IMR-90 (cell line): ENCODE measurements around the gene VSIG10L. TPM values are rescaled to one million over a fixed set of nuclear protein-coding genes. Genes with fewer than 3 reads are reported as not detected.

Experiments
- ATAC-seq: fragments of 200-7000 bp; cut with Tn5 transposase; 2 replicates; pipeline ENCODE4 v1.9.1; 2020; ENCODE audit warnings: low read depth, mild to moderate bottlenecking, moderate library complexity
- BruUV-seq: library from RNA; stranded (reverse); fragments of 400-500 nt; replicated peaks from 2 replicates; lab custom pipeline; 2021; lab: Mats Ljungman, UMichigan
- CTCF ChIA-PET: fragments of 300-600 bp; formaldehyde crosslinking; extraction: SDS; loops from one replicate; lab custom pipeline; 2021; ENCODE audit warnings: antibody characterized with exemption; lab: Yijun Ruan, JAX
- POLR2A ChIA-PET: fragments of 300-600 bp; sonication (Branson Sonifier 250); formaldehyde crosslinking; loops from one replicate; lab custom pipeline; 2022; ENCODE audit warnings: antibody characterized with exemption; ENCODE audit not compliant: unreplicated experiment; lab: Charles Lee
- DNase-seq: peaks from one replicate; pipeline ENCODE4 v3.0.0; 2013
- H2AFZ ChIP-seq: replicated peaks from 2 replicates; pipeline ENCODE3; 2013; ENCODE audit warnings: low read length, mild to moderate bottlenecking; ENCODE audit not compliant: poor library complexity
- H2AK5ac ChIP-seq: 2 replicates; pipeline ENCODE4 v1.6.1; 2013; ENCODE audit warnings: low read depth, low read length, inconsistent platforms
- H2AK9ac ChIP-seq: replicated peaks from 2 replicates; pipeline ENCODE3; 2013; ENCODE audit warnings: mild to moderate bottlenecking, low read depth, low read length, moderate library complexity; ENCODE audit not compliant: poor library complexity
- H2BK120ac ChIP-seq: 2 replicates; pipeline ENCODE4 v1.6.1; 2013; ENCODE audit warnings: low read depth, low read length, inconsistent platforms
- H2BK15ac ChIP-seq: 3 replicates; pipeline ENCODE4 v1.6.1; 2013; ENCODE audit warnings: low read depth, low read length, inconsistent platforms
- H2BK20ac ChIP-seq: 2 replicates; pipeline ENCODE4 v1.6.1; 2013; ENCODE audit warnings: low read depth, mild to moderate bottlenecking, inconsistent platforms, low read length, moderate library complexity
- H2BK5ac ChIP-seq: 2 replicates; pipeline ENCODE4 v1.6.1; 2013; ENCODE audit warnings: mild to moderate bottlenecking, low read depth, low read length, inconsistent platforms; ENCODE audit not compliant: poor library complexity, severe bottlenecking
- H3K14ac ChIP-seq: replicated peaks from 2 replicates; pipeline ENCODE4 v1.6.1; 2013; ENCODE audit warnings: low read depth, low read length, inconsistent platforms
- H3K18ac ChIP-seq: 2 replicates; pipeline ENCODE4 v1.6.1; 2013; ENCODE audit warnings: low read depth, low read length, control low read depth
- H3K23ac ChIP-seq: 2 replicates; pipeline ENCODE4 v1.6.1; 2013; ENCODE audit warnings: low read depth, low read length, inconsistent platforms
- H3K27ac ChIP-seq: 2 replicates; pipeline ENCODE4 v1.5.1; 2013; ENCODE audit warnings: mild to moderate bottlenecking, control low read depth, low read length; ENCODE audit not compliant: insufficient read depth
- H3K27me3 ChIP-seq: 2 replicates; pipeline ENCODE4 v1.6.1; 2013; ENCODE audit warnings: low read length; ENCODE audit not compliant: control insufficient read depth, insufficient read depth
- H3K36me3 ChIP-seq: 2 replicates; pipeline ENCODE4 v1.6.1; 2013; ENCODE audit warnings: low read length, mixed read lengths; ENCODE audit not compliant: control insufficient read depth, insufficient read depth
- H3K4ac ChIP-seq: 2 replicates; pipeline ENCODE4 v1.6.1; 2013; ENCODE audit warnings: low read depth, low read length, inconsistent platforms
- H3K4me1 ChIP-seq: 2 replicates; pipeline ENCODE4 v1.6.1; 2013; ENCODE audit warnings: low read length, mixed read lengths; ENCODE audit not compliant: control insufficient read depth, insufficient read depth
- H3K4me2 ChIP-seq: 2 replicates; pipeline ENCODE4 v1.6.1; 2013; ENCODE audit warnings: low read depth, mild to moderate bottlenecking, control low read depth, low read length, moderate library complexity
- H3K4me3 ChIP-seq: 2 replicates; pipeline ENCODE4 v1.5.1; 2013; ENCODE audit warnings: low read depth, mild to moderate bottlenecking, control low read depth, low read length, moderate library complexity; ENCODE audit not compliant: insufficient read depth
- H3K56ac ChIP-seq: 2 replicates; pipeline ENCODE4 v1.6.1; 2013; ENCODE audit warnings: low read length, inconsistent platforms; ENCODE audit not compliant: insufficient read depth; ENCODE audit errors: extremely low read depth
- H3K79me1 ChIP-seq, 2 experiments: 2 replicates each; pipeline ENCODE4 v1.6.1; 2013; ENCODE audit warnings: low read length in 2 of 2, inconsistent platforms in 1 of 2, low read depth in 1 of 2
- H3K9ac ChIP-seq: 2 replicates; pipeline ENCODE4 v1.6.1; 2013; ENCODE audit warnings: low read depth, low read length, control low read depth
- H3K9me1 ChIP-seq: 2 replicates; pipeline ENCODE4 v1.6.1; 2013; ENCODE audit warnings: low read length, inconsistent platforms; ENCODE audit not compliant: insufficient read depth
- H3K9me3 ChIP-seq: 2 replicates; pipeline ENCODE4 v1.6.1; 2013; ENCODE audit warnings: low read length; ENCODE audit not compliant: control insufficient read depth, insufficient read depth
- H4K20me1 ChIP-seq: 2 replicates; pipeline ENCODE4 v1.6.1; 2013; ENCODE audit warnings: low read length, inconsistent platforms; ENCODE audit not compliant: insufficient read depth
- H4K5ac ChIP-seq: 2 replicates; pipeline ENCODE4 v1.6.1; 2013; ENCODE audit warnings: mild to moderate bottlenecking, low read depth, low read length, control low read depth
- H4K8ac ChIP-seq, 2 experiments: 2 replicates each; pipeline ENCODE4 v1.6.1; 2013; ENCODE audit warnings: low read depth in 2 of 2, low read length in 2 of 2, control low read depth in 1 of 2, inconsistent platforms in 1 of 2
- H4K91ac ChIP-seq: 2 replicates; pipeline ENCODE4 v1.6.1; 2013; ENCODE audit warnings: low read depth, low read length, inconsistent platforms; ENCODE audit not compliant: insufficient read depth
- BHLHE40 ChIP-seq: fragments of 150-350 bp; IDR thresholded peaks from 2 replicates; pipeline ENCODE4 v1.6.1; 2016; ENCODE audit warnings: mild to moderate bottlenecking, low read depth, low read length
- CEBPB ChIP-seq: IDR thresholded peaks from 2 replicates; pipeline ENCODE4 v1.6.1; 2012; ENCODE audit warnings: low read depth, low read length, improper control_type of control experiment
- MAFK ChIP-seq: IDR thresholded peaks from 2 replicates; pipeline ENCODE4 v1.6.1; 2012; ENCODE audit warnings: low read depth, low read length, improper control_type of control experiment
- MAZ ChIP-seq: IDR thresholded peaks from 2 replicates; pipeline ENCODE4 v1.6.1; 2012; ENCODE audit warnings: low read depth, mild to moderate bottlenecking, low read length, improper control_type of control experiment, moderate library complexity, borderline replicate concordance
- NFE2L2 ChIP-seq: fragments of 150-350 bp; IDR thresholded peaks from 2 replicates; pipeline ENCODE4 v1.6.1; 2016; ENCODE audit warnings: low read depth, mild to moderate bottlenecking, low read length
- POLR2A ChIP-seq: IDR thresholded peaks from 2 replicates; pipeline ENCODE4 v1.6.1; 2012; ENCODE audit warnings: mild to moderate bottlenecking, low read depth, low read length
- RAD21 ChIP-seq: IDR thresholded peaks from 2 replicates; pipeline ENCODE4 v1.6.1; 2012; ENCODE audit warnings: low read length, improper control_type of control experiment
- RCOR1 ChIP-seq: IDR thresholded peaks from 2 replicates; pipeline ENCODE4 v1.6.1; 2012; ENCODE audit warnings: mild to moderate bottlenecking, low read length, improper control_type of control experiment; ENCODE audit not compliant: insufficient replicate concordance
- RFX5 ChIP-seq: IDR thresholded peaks from 2 replicates; pipeline ENCODE4 v1.8.0; 2012; ENCODE audit warnings: low read depth, mild to moderate bottlenecking, low read length, moderate library complexity
- SMC3 ChIP-seq: fragments of 150-350 bp; IDR thresholded peaks from 2 replicates; pipeline ENCODE4 v1.6.1; 2016; ENCODE audit warnings: low read depth, mild to moderate bottlenecking, antibody characterized with exemption, low read length, moderate library complexity
- WGBS, 2 experiments: methylation state at CpG; one replicate each; pipeline versions ENCODE4 v1.1.5 to v1.1.7; 2013; ENCODE audit warnings: missing lambda C conversion rate in 2 of 2; ENCODE audit not compliant: insufficient read length in 1 of 2; ENCODE audit errors: extremely low coverage in 2 of 2; 5-methylcytosine and 5-hydroxymethylcytosine counted together
- dilution Hi-C: fragments of 300-500 bp; cut with HindIII; formaldehyde crosslinking; loops from one replicate; pipeline ENCODE4 v1.14.3; 2018; ENCODE audit warnings: low sequenced_read_pairs; ENCODE audit not compliant: unreplicated experiment
- in situ Hi-C: fragments of 300-500 bp; cut with MboI; formaldehyde crosslinking; loops from 3 replicates; pipeline ENCODE4 v1.14.3; 2019; ENCODE audit warnings: low sequenced_read_pairs, inconsistent platforms, mixed read lengths
- intact Hi-C: fragments of 100-400 bp; cut with micrococcal nuclease; formaldehyde crosslinking; loops from 2 replicates; pipeline ENCODE4 v1.10.0; 2022
- polyA plus RNA-seq, 3 experiments: library from polyadenylated mRNA; depleted of rRNA; stranded (reverse); fragments of >200 nt; gene quantifications; 2 replicates each; pipeline ENCODE4 v1.2.3, GENCODE V29; 2012; ENCODE audit warnings: low replicate concordance in 1 of 3
- total RNA-seq: library from RNA; depleted of rRNA; stranded (reverse); fragments of >200 nt; gene quantifications from 2 replicates; pipeline ENCODE4 v1.2.3, GENCODE V29; 2012
- TF ChIP-seq, protein P1 (sequence below): conservative IDR thresholded peaks from 2 replicates; pipeline ENCODE4 v1.5.1; 2012; ENCODE audit warnings: mild to moderate bottlenecking, low read depth, low read length, improper control_type of control experiment
- TF ChIP-seq, protein P2 (sequence below): fragments of 150-350 bp; IDR thresholded peaks from 2 replicates; pipeline ENCODE4 v1.6.1; 2017; ENCODE audit warnings: mild to moderate bottlenecking, antibody characterized with exemption, low read length, low read depth

VSIG10L gene
- total and polyA plus RNA-seq, 2 of the 4 experiments (the other 2 are of a cell fraction) = 0.18 to 1.2 TPM

DNA sequence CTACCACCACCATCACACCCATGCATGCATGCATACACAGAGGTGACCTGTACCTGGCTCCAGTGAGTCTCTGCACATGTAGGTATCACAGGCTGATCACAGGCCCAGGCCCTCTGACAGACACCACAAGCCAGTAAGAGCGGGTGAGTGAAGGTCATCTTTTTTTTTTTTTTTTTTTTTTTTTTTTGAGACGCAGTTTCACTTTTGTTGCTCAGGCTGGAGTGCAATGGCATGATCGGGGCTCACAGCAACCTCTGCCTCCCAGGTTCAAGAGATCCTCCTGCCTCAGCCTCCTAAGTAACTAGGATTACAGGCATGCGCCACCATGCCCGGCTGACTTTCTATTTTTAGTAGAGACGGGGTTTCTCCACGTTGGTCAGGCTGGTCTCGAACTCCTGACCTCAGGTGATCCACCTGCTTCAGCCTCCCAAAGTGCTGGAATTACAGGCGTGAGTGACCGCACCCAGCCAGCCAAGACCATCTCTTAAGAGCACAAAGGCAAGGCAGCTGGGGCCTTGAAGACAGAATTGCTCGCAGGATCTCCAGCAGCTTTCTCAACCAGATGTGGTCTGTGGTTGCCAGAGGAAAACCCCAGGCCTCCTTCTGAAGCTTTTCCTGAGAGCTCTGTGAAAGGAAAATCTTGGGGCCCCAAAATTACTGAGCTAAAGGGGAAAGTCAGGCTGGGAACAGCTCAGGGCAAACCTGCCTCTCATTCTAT is 33.7 kb upstream of the VSIG10L start:
- BruUV-seq = no TSS peak
- ChIA-PET CTCF (no interaction called here), POLR2A (no interaction called here)
- H4K5ac ChIP-seq = no peak overlapping the region
- no peaks in the 10 kb centered on the region for H3K36me3 ChIP-seq
- H3K27ac ChIP-seq = no peak overlapping the region
- H3K4me3 ChIP-seq = no peak overlapping the region
- WGBS, 2 experiments = 90% methylated on average over 7 of the region's 11 CpGs; no CpG with 5 or more reads in 1 of the 2 experiments
- H3K27me3 ChIP-seq = peaks cover 2% of the 10 kb centered on the region; the same call in 1 of the 2 replicates
- no peak overlapping the region for H3K23ac ChIP-seq
- H3K14ac ChIP-seq = no peak overlapping the region
- intact Hi-C loops (no loop called here), in situ Hi-C loops (no loop called here), dilution Hi-C loops (no loop called here)
- no peak overlapping the region for H3K9ac ChIP-seq
- no peaks in the 10 kb centered on the region for H3K4me1 ChIP-seq
- no peak overlapping the region for H3K18ac ChIP-seq
- TF ChIP-seq, protein P1, sequence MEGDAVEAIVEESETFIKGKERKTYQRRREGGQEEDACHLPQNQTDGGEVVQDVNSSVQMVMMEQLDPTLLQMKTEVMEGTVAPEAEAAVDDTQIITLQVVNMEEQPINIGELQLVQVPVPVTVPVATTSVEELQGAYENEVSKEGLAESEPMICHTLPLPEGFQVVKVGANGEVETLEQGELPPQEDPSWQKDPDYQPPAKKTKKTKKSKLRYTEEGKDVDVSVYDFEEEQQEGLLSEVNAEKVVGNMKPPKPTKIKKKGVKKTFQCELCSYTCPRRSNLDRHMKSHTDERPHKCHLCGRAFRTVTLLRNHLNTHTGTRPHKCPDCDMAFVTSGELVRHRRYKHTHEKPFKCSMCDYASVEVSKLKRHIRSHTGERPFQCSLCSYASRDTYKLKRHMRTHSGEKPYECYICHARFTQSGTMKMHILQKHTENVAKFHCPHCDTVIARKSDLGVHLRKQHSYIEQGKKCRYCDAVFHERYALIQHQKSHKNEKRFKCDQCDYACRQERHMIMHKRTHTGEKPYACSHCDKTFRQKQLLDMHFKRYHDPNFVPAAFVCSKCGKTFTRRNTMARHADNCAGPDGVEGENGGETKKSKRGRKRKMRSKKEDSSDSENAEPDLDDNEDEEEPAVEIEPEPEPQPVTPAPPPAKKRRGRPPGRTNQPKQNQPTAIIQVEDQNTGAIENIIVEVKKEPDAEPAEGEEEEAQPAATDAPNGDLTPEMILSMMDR = no peak
- TF ChIP-seq CEBPB (no peak), RAD21 (no peak), MAZ (no peak), POLR2A (no peak), SMC3 (no peak), NFE2L2 (no peak), MAFK (no peak), BHLHE40 (no peak), RFX5 (no peak), RCOR1 (no peak)
- TF ChIP-seq, protein P2, sequence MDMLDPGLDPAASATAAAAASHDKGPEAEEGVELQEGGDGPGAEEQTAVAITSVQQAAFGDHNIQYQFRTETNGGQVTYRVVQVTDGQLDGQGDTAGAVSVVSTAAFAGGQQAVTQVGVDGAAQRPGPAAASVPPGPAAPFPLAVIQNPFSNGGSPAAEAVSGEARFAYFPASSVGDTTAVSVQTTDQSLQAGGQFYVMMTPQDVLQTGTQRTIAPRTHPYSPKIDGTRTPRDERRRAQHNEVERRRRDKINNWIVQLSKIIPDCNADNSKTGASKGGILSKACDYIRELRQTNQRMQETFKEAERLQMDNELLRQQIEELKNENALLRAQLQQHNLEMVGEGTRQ = no peak
- H2AK9ac ChIP-seq = no peak overlapping the region
- H2AFZ ChIP-seq = no peak overlapping the region
- H2AK5ac ChIP-seq = no peak overlapping the region
- no peak overlapping the region for H2BK120ac ChIP-seq
- H4K91ac ChIP-seq = no peak overlapping the region
- no peak overlapping the region for H3K56ac ChIP-seq
- H4K8ac ChIP-seq = no peak overlapping the region
- H3K4ac ChIP-seq = no peak overlapping the region
- ATAC-seq (no peak), DNase-seq (no peak)
- no peaks in the 10 kb centered on the region for H3K79me1 ChIP-seq
- no peak overlapping the region for H3K4me2 ChIP-seq
- no peaks in the 10 kb centered on the region for H4K20me1 ChIP-seq
- no peak overlapping the region for H2BK5ac ChIP-seq
- no peak overlapping the region for H2BK20ac ChIP-seq
- H3K9me3 ChIP-seq = no peaks in the 10 kb centered on the region
- H3K9me1 ChIP-seq = no peaks in the 10 kb centered on the region
- no peak overlapping the region for H2BK15ac ChIP-seq
